ENCODE data around the gene FLYWCH2.

GRCh38 chr16:2840914-2841313 is 42.1 kb upstream of the FLYWCH2 start:
- TF ChIP-seq POLR2AphosphoS5 (IDR thresholded peaks at IDR 0.05; ENCODE audit: insufficient read depth, low read depth, low read length) (no peak), POLR2A (IDR thresholded peaks at IDR 0.05; ENCODE audit: low read depth, low read length) (no peak), EZH2 (IDR thresholded peaks at IDR 0.05; ENCODE audit: borderline replicate concordance, low read depth, low read length, severe bottlenecking) (no peak), JUN (IDR thresholded peaks at IDR 0.05; ENCODE audit: borderline replicate concordance, insufficient read depth, insufficient read length, low read depth) (no peak), GATA2 (IDR thresholded peaks at IDR 0.05; ENCODE audit: insufficient read depth, insufficient read length, low read depth, low read length) (no peak)
- TF ChIP-seq, protein P1, sequence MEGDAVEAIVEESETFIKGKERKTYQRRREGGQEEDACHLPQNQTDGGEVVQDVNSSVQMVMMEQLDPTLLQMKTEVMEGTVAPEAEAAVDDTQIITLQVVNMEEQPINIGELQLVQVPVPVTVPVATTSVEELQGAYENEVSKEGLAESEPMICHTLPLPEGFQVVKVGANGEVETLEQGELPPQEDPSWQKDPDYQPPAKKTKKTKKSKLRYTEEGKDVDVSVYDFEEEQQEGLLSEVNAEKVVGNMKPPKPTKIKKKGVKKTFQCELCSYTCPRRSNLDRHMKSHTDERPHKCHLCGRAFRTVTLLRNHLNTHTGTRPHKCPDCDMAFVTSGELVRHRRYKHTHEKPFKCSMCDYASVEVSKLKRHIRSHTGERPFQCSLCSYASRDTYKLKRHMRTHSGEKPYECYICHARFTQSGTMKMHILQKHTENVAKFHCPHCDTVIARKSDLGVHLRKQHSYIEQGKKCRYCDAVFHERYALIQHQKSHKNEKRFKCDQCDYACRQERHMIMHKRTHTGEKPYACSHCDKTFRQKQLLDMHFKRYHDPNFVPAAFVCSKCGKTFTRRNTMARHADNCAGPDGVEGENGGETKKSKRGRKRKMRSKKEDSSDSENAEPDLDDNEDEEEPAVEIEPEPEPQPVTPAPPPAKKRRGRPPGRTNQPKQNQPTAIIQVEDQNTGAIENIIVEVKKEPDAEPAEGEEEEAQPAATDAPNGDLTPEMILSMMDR (IDR thresholded peaks at IDR 0.05; ENCODE audit: extremely low read depth in 1 of 2, insufficient read depth in 1 of 2, low read depth in 1 of 2, low read length in 2 of 2), result no peak
- TF ChIP-seq, protein P2, sequence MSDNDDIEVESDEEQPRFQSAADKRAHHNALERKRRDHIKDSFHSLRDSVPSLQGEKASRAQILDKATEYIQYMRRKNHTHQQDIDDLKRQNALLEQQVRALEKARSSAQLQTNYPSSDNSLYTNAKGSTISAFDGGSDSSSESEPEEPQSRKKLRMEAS (IDR thresholded peaks at IDR 0.05; ENCODE audit: insufficient read depth, insufficient read length), result no peak

Measured in endothelial cell of umbilical vein (primary cell).